Measurements from ENCODE around the gene MTOR.
"Not testable (repeated sequence)": the region's sequence is repeated elsewhere in the genome, so short reads cannot be mapped to it uniquely, and the experiment has no call there.

GRCh38 chr1:11267350-11268337 lies 5.3 kb upstream of the MTOR start:
- TF ChIP-seq CTCF (conservative IDR thresholded peaks at IDR 0.05 in 1 of 2, IDR thresholded peaks at IDR 0.05 in 1 of 2; ENCODE audit: extremely low read depth in 1 of 2, insufficient read depth in 1 of 2, low read depth in 1 of 2, low read length in 2 of 2); EZH2 (IDR thresholded peaks at IDR 0.05; ENCODE audit: borderline replicate concordance, low read length): not testable (repeated sequence)

Data from mammary epithelial cell (primary cell).